Heart left ventricle (tissue), 13 donors: ENCODE measurements around the gene PXYLP1.

ENCODE experiments used
- CTCF ChIP-seq, 12 donors: fragments of 200-600 bp; sonication (generic) in 4 of 12; IDR thresholded peaks; one replicate each; pipeline versions ENCODE4 v1.5.0 to v1.8.0; 2018 to 2022; ENCODE audit warnings: antibody characterized with exemption in 12 of 12, mild to moderate bottlenecking in 5 of 12
- POLR2A ChIP-seq, 2 donors: fragments of 450-650 bp; IDR thresholded peaks; one replicate each; pipeline ENCODE4 v1.6.1; 2017; ENCODE audit warnings: antibody characterized with exemption in 2 of 2, mild to moderate bottlenecking in 2 of 2, moderate library complexity in 2 of 2
- donor health status: ischemic (EF 13 %, LVEDD 7.1; RV severe dilation, severe dysfunction).
- donor health status: DM: no; HTN: yes; CAD: no.
- donor health status: DM: no; HTN: no; CAD: no.
- donor health status: ischemic (EF 25% LVEDD 6.9; RV normal size, moderate dysfunction).
- donor health status: ischemic (EF 25% LVEDD 5.7; RV mildly dilated, moderate dysfunction).
- donor health status: ischemic (EF 35%, LVEDD 5.7; RV mildly dilated, moderate dysfunction).
- donor health status: nonischemic (EF 11% LVEDD 7.7; RV severe dilation, severe dysfunction).
- donor health status: DM: yes; HTN: yes; CAD: no.
- donor health status: PGD.
- donor health status: ischemic (EF 29% LVEDD 5.4; RV normal size, mild dysfunction).
- donor health status: nonischemic (EF 23%, LVEDD 6.1; RV moderate dilation, normal function).

- TF ChIP-seq CTCF (IDR thresholded peaks at IDR 0.05) (no peak), POLR2A (IDR thresholded peaks at IDR 0.05) (no peak)
Observed at GRCh38 chr3:141234283-141234682, 2.7 kb downstream of the PXYLP1 start.
